DND-41 (cell line): Measurements from ENCODE around the gene EIF4H.
A peak's percentile ranks its signal among the peaks of the same experiment; 100 is the strongest.

Experiments
- ATAC-seq: fragments of 200-7000 bp; cut with Tn5 transposase; 3 replicates; pipeline ENCODE4 v1.9.1; 2021; ENCODE audit warnings: low read depth; ENCODE audit not compliant: insufficient read depth
- DNase-seq: peaks from one replicate; pipeline ENCODE4 v3.0.0-alpha.2; 2020
- H2AFZ ChIP-seq: 2 replicates; pipeline ENCODE4 v1.6.0; 2012; ENCODE audit warnings: low read depth, low read length
- H3K27ac ChIP-seq: 2 replicates; pipeline ENCODE4 v1.5.1; 2012; ENCODE audit warnings: low read length, inconsistent platforms
- H3K27me3 ChIP-seq: fragments of 200-600 bp; sonication (generic); 2 replicates; pipeline ENCODE4 v1.6.0; 2012; ENCODE audit warnings: low read length, mild to moderate bottlenecking, inconsistent platforms; ENCODE audit not compliant: insufficient read depth, poor library complexity
- H3K36me3 ChIP-seq: 2 replicates; pipeline ENCODE4 v1.5.1; 2012; ENCODE audit warnings: low read length, inconsistent platforms; ENCODE audit not compliant: insufficient read depth
- H3K4me1 ChIP-seq: 2 replicates; pipeline ENCODE4 v1.5.1; 2012; ENCODE audit warnings: mild to moderate bottlenecking, low read length; ENCODE audit not compliant: insufficient read depth
- H3K4me2 ChIP-seq: 2 replicates; pipeline ENCODE4 v1.6.0; 2012; ENCODE audit warnings: mild to moderate bottlenecking, moderate library complexity, low read length, inconsistent platforms; ENCODE audit not compliant: insufficient read depth
- H3K4me3 ChIP-seq, 2 experiments: fragments of 200-600 bp in 1 of 2; shearing (Covaris generic) in 1 of 2; 2 replicates each; pipeline ENCODE4 v1.5.1; 2012 to 2016; ENCODE audit warnings: inconsistent platforms in 2 of 2, low read length in 2 of 2, mild to moderate bottlenecking in 2 of 2, low read depth in 1 of 2, moderate library complexity in 1 of 2
- H3K79me2 ChIP-seq: 2 replicates; pipeline ENCODE4 v1.6.0; 2012; ENCODE audit warnings: low read length, inconsistent platforms; ENCODE audit not compliant: insufficient read depth
- H3K9ac ChIP-seq: 2 replicates; pipeline ENCODE4 v1.6.0; 2012; ENCODE audit warnings: low read depth, mild to moderate bottlenecking, inconsistent platforms, low read length, moderate library complexity
- H3K9me3 ChIP-seq: 2 replicates; pipeline ENCODE4 v1.5.1; 2012; ENCODE audit warnings: low read length, moderate library complexity, mild to moderate bottlenecking, inconsistent platforms; ENCODE audit not compliant: insufficient read depth, severe bottlenecking
- H4K20me1 ChIP-seq: 2 replicates; pipeline ENCODE4 v1.6.0; 2012; ENCODE audit warnings: low read length; ENCODE audit not compliant: insufficient read depth
- EZH2 ChIP-seq: IDR thresholded peaks from 3 replicates; pipeline ENCODE4 v1.6.1; 2012; ENCODE audit warnings: borderline replicate concordance, low read depth, mild to moderate bottlenecking, moderate library complexity, low read length, inconsistent platforms; ENCODE audit not compliant: severe bottlenecking
- TF ChIP-seq, protein P1 (sequence below): IDR thresholded peaks from 2 replicates; pipeline ENCODE4 v1.5.1; 2012; ENCODE audit warnings: borderline replicate concordance, low read length, moderate library complexity, mild to moderate bottlenecking; ENCODE audit not compliant: poor library complexity, severe bottlenecking; ENCODE audit errors: extremely low read depth

EIF4H gene

DNA sequence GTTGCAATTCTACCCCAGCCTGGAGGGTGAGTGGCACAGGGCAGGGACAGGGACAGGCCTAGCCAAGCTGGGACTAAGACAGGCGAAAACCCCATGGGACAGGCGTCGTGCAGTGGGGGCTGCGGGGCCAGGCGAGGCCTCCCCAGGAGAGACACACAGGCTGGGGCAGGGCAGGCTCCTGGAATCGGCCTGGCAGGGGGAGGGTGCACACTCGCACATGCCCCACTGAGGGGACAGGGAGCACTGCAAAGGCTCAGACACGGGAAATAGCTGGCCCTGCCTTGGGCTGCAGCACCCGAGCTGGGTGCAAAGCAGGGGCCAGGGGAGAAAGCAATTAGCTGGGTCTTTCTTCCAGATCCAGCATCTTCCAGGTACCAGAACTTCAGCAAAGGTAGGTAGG, 46.1 kb downstream of the EIF4H start:
- peak overlapping the region; percentile 32 for H3K9ac ChIP-seq
- peak overlapping the region; percentile 95 for H3K27ac ChIP-seq
- H3K4me2 ChIP-seq: no peak overlapping the region
- peak; percentile 52 for DNase-seq
- no peaks in the 10 kb centered on the region for H3K79me2 ChIP-seq
- H3K4me1 ChIP-seq: peaks cover 60% of the 10 kb centered on the region
- H3K9me3 ChIP-seq: no peaks in the 10 kb centered on the region
- TF ChIP-seq, protein P1, sequence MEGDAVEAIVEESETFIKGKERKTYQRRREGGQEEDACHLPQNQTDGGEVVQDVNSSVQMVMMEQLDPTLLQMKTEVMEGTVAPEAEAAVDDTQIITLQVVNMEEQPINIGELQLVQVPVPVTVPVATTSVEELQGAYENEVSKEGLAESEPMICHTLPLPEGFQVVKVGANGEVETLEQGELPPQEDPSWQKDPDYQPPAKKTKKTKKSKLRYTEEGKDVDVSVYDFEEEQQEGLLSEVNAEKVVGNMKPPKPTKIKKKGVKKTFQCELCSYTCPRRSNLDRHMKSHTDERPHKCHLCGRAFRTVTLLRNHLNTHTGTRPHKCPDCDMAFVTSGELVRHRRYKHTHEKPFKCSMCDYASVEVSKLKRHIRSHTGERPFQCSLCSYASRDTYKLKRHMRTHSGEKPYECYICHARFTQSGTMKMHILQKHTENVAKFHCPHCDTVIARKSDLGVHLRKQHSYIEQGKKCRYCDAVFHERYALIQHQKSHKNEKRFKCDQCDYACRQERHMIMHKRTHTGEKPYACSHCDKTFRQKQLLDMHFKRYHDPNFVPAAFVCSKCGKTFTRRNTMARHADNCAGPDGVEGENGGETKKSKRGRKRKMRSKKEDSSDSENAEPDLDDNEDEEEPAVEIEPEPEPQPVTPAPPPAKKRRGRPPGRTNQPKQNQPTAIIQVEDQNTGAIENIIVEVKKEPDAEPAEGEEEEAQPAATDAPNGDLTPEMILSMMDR: no peak
- TF ChIP-seq EZH2: no peak
- no peaks in the 10 kb centered on the region for H3K27me3 ChIP-seq
- H3K36me3 ChIP-seq: peaks cover 11% of the 10 kb centered on the region
- no peaks in the 10 kb centered on the region for H4K20me1 ChIP-seq
- no peak overlapping the region for H3K4me3 ChIP-seq
- no peak for ATAC-seq
- no peak overlapping the region for H2AFZ ChIP-seq

DNA sequence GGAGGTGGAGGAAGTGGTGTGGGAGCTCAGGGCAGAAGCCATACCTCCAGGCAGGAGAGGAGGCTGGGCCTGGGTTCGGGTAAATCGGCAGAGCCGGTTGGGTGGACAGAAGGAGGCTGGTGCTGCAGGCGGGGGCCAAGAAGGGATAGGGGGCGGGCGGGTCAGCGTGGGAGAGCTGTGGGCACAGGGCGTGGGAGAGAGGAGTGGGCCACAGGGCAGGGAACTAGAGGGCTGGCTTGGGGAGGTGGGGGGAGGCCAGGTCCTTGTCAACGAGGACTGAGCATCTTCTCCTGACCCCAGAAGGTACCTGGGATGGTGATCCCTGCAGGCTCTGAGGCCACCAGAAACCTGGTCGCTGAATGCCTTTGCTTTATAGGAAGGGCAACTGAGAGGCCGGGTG, 47.6 kb downstream of the EIF4H start:
- peaks cover 26% of the 10 kb centered on the region for H3K36me3 ChIP-seq
- peak overlapping the region; percentile 66 for H3K27ac ChIP-seq
- peaks cover 45% of the 10 kb centered on the region for H3K4me1 ChIP-seq
- no peak overlapping the region for H2AFZ ChIP-seq
- no peaks in the 10 kb centered on the region for H4K20me1 ChIP-seq
- H3K27me3 ChIP-seq: no peaks in the 10 kb centered on the region
- H3K79me2 ChIP-seq: no peaks in the 10 kb centered on the region
- H3K9ac ChIP-seq: no peak overlapping the region
- no peak for DNase-seq
- H3K9me3 ChIP-seq: no peaks in the 10 kb centered on the region
- no peak for ATAC-seq
- TF ChIP-seq, protein P1: no peak
- no peak for TF ChIP-seq EZH2
- no peak overlapping the region for H3K4me2 ChIP-seq
- H3K4me3 ChIP-seq: no peak overlapping the region

DNA sequence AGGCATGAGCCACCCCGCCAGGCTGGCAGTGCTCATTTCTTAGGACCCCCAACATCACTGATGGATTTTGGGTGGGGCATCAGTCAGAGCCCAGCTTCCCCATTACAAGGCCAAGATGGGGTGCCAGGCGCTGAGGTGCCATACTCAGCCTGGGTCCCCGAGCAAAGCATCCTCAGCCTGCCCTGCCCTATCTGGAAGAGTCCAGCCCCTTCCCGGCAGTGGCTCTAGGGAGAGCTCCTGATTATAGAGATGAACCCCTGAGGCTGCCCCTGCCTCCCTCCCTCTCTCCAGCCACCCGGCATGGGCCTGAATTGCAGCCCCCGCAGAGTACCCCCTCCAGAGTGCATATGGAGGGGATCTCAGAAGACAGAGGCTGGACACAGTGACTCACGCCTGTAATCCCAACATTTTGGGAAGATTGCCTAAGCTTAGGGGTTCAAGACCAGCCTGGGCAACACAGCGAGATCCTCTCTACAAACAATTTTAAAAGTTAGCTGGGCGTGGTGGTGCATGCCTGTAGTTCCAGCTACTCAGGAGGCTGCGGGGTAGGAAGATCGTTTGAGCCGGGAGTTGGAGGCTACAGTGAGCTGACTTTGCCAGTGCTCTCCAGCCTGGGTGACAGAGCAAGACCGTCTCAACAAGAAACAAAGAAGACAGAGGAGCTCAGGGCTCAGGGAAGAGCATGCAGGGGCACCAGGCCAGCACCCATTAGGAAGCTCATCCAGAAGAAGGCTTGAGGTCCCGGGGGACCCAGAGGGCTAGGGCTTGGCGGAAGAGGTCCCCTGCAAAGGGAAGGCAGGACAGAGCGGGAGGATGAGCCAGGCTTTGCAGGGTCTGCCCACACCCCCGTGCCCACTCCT, 48.9 kb downstream of the EIF4H start:
- Histone ChIP-seq H2AFZ (no peak overlapping the region), H3K36me3 (peaks cover 33% of the 10 kb centered on the region), H3K4me2 (no peak overlapping the region), H3K4me3 (no peak overlapping the region), H3K27ac (peak overlapping the region; percentile 64), H3K27me3 (no peaks in the 10 kb centered on the region), H3K4me1 (peaks cover 33% of the 10 kb centered on the region), H4K20me1 (no peaks in the 10 kb centered on the region), H3K9me3 (no peaks in the 10 kb centered on the region), H3K9ac (no peak overlapping the region), H3K79me2 (no peaks in the 10 kb centered on the region)
- no peak for TF ChIP-seq EZH2
- TF ChIP-seq, protein P1: no peak
- ATAC-seq (no peak; the same call in 2 of the 3 replicates), DNase-seq (no peak)
